Activated B cell treated with CpG ODN at 0.5 μM for 24 hours (primary cell): Measurements from ENCODE around the gene APBB2. TPM values are rescaled to one million over a fixed set of nuclear protein-coding genes. Genes with fewer than 3 reads are reported as not detected.

ENCODE experiments used
- ATAC-seq: fragments of 200-7000 bp; cut with Tn5 transposase; one replicate; pipeline ENCODE4 v1.10.0; 2021; ENCODE audit warnings: low read depth, mild to moderate bottlenecking, moderate library complexity
- CTCF ChIA-PET: fragments of 350-600 bp; sonication (Branson Sonifier 250); formaldehyde crosslinking; loops from one replicate; lab custom pipeline; 2021; ENCODE audit warnings: antibody characterized with exemption; lab: Charles Lee
- POLR2A ChIA-PET: fragments of 350-600 bp; sonication (Branson Sonifier 250); formaldehyde crosslinking; loops from one replicate; lab custom pipeline; 2021; ENCODE audit warnings: antibody characterized with exemption; lab: Charles Lee
- DNase-seq: peaks from one replicate; pipeline ENCODE4 v3.0.0; 2022
- H3K27ac Mint-ChIP-seq: one replicate; pipeline ENCODE4 v1.8.0; 2020; ENCODE audit warnings: mixed read lengths
- H3K27me3 Mint-ChIP-seq: one replicate; pipeline ENCODE4 v1.8.0; 2021; ENCODE audit warnings: mixed read lengths
- H3K36me3 Mint-ChIP-seq: one replicate; pipeline ENCODE4 v1.8.0; 2021; ENCODE audit warnings: low read depth, mixed read lengths
- H3K4me1 Mint-ChIP-seq: one replicate; pipeline ENCODE4 v1.8.0; 2021; ENCODE audit warnings: mixed read lengths
- H3K4me3 Mint-ChIP-seq: one replicate; pipeline ENCODE4 v1.8.0; 2020; ENCODE audit warnings: mild to moderate bottlenecking, mixed read lengths
- H3K9me3 Mint-ChIP-seq: one replicate; pipeline ENCODE4 v1.8.0; 2020; ENCODE audit warnings: mixed read lengths
- intact Hi-C: fragments of 100-400 bp; cut with micrococcal nuclease; formaldehyde crosslinking; loops from one replicate; pipeline ENCODE4 v1.15.1; 2024
- total RNA-seq: library from RNA; stranded (reverse); gene quantifications from 2 replicates; pipeline ENCODE4 v1.2.3, GENCODE V29; 2022
- TF ChIP-seq, protein P1 (sequence below): fragments of 200-600 bp; IDR thresholded peaks from one replicate; pipeline ENCODE4 v1.8.0; 2022; ENCODE audit warnings: antibody characterized with exemption, mild to moderate bottlenecking

The APBB2 gene
- total RNA-seq, 1 donor from 2014 or later = 3.7 TPM

DNA sequence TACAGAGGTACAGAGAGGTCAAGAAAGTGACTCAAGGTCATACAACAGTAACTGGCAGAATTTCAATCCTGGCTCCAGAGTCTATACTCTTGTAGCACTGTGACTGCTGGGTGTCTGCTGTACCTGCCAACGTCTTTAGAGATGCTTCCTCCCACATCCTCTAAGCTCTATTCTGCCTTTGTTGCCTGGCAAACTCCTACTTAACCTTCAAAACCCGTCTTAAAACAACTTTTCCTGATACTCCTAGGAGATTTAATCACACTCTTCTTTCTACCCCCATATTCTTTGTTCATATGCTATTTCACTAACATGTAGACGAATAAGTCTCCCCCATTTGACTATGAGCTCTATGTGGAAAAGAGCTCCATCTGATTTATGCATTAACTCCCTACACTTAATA lies 16.8 kb downstream of the APBB2 start:
- no peaks in the 10 kb centered on the region for H3K36me3 Mint-ChIP-seq
- ChIA-PET CTCF (no interaction called here), POLR2A (no interaction called here)
- intact Hi-C loops = no loop called here
- TF ChIP-seq, protein P1, sequence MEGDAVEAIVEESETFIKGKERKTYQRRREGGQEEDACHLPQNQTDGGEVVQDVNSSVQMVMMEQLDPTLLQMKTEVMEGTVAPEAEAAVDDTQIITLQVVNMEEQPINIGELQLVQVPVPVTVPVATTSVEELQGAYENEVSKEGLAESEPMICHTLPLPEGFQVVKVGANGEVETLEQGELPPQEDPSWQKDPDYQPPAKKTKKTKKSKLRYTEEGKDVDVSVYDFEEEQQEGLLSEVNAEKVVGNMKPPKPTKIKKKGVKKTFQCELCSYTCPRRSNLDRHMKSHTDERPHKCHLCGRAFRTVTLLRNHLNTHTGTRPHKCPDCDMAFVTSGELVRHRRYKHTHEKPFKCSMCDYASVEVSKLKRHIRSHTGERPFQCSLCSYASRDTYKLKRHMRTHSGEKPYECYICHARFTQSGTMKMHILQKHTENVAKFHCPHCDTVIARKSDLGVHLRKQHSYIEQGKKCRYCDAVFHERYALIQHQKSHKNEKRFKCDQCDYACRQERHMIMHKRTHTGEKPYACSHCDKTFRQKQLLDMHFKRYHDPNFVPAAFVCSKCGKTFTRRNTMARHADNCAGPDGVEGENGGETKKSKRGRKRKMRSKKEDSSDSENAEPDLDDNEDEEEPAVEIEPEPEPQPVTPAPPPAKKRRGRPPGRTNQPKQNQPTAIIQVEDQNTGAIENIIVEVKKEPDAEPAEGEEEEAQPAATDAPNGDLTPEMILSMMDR = no peak
- no peaks in the 10 kb centered on the region for H3K4me1 Mint-ChIP-seq
- ATAC-seq = no peak
- no peaks in the 10 kb centered on the region for H3K9me3 Mint-ChIP-seq
- no peak overlapping the region for H3K4me3 Mint-ChIP-seq
- H3K27me3 Mint-ChIP-seq = peaks cover 6% of the 10 kb centered on the region
- no peak for DNase-seq
- no peak overlapping the region for H3K27ac Mint-ChIP-seq

DNA sequence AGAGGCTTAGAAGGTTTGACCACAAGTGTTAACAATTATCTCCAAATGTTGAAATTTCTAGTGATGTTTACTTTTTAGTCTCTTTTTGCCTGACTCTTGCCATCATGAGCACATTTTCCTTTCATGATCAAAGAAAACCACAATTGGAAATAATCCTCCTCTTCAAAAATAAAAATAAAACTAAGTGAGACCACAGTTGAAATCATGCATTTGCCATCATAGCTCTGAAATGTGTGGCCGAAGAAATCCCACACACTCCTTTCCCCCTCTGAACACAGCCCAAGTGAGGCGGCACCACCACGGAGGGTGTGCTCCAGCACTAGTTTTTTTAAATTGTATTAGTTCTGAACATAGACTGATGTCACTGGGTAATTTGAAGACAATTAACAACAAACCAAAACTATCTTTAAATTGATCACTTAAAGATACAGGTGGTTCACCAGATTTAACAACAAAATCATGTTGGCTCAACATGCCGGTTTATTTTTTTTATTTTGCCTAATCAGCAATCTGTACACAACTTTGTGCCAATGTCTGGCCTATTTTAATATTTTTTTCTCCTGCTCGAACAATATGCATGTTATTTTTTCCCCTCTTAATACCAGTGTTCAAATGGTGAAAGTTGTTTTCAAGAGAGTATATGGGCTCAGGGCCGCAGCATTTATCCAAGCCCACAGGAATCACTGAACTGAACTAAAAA lies 17.6 kb downstream of the APBB2 start:
- H3K9me3 Mint-ChIP-seq = no peaks in the 10 kb centered on the region
- ATAC-seq = no peak
- no peak overlapping the region for H3K4me3 Mint-ChIP-seq
- DNase-seq = no peak
- POLR2A ChIA-PET = no interaction called here
- intact Hi-C loops = no loop called here
- CTCF ChIA-PET = no interaction called here
- TF ChIP-seq, protein P1 = no peak
- no peaks in the 10 kb centered on the region for H3K4me1 Mint-ChIP-seq
- H3K27ac Mint-ChIP-seq = no peak overlapping the region
- no peaks in the 10 kb centered on the region for H3K36me3 Mint-ChIP-seq
- peaks cover 3% of the 10 kb centered on the region for H3K27me3 Mint-ChIP-seq

- Mint-ChIP-seq H3K36me3 (no peaks in the 10 kb centered on the region), H3K9me3 (no peaks in the 10 kb centered on the region), H3K4me1 (no peaks in the 10 kb centered on the region), H3K4me3 (no peak overlapping the region), H3K27me3 (no peaks in the 10 kb centered on the region), H3K27ac (no peak overlapping the region)
- TF ChIP-seq, protein P1 = no peak
- CTCF ChIA-PET = no interaction called here
- intact Hi-C loops = no loop called here
- no peak for ATAC-seq
- DNase-seq = no peak
- POLR2A ChIA-PET = no interaction called here
Measured at GRCh38 chr4:41192136-41192535, 22.2 kb downstream of the APBB2 start.

GRCh38 chr4:41189666-41190065 lies 24.7 kb downstream of the APBB2 start:
- no peak for ATAC-seq
- H3K4me3 Mint-ChIP-seq = no peak overlapping the region
- intact Hi-C loops = no loop called here
- no peak overlapping the region for H3K27ac Mint-ChIP-seq
- TF ChIP-seq, protein P1 = no peak
- H3K9me3 Mint-ChIP-seq = no peaks in the 10 kb centered on the region
- no peak for DNase-seq
- H3K36me3 Mint-ChIP-seq = no peaks in the 10 kb centered on the region
- CTCF ChIA-PET = no interaction called here
- H3K4me1 Mint-ChIP-seq = no peaks in the 10 kb centered on the region
- H3K27me3 Mint-ChIP-seq = no peaks in the 10 kb centered on the region
- POLR2A ChIA-PET = no interaction called here

DNA sequence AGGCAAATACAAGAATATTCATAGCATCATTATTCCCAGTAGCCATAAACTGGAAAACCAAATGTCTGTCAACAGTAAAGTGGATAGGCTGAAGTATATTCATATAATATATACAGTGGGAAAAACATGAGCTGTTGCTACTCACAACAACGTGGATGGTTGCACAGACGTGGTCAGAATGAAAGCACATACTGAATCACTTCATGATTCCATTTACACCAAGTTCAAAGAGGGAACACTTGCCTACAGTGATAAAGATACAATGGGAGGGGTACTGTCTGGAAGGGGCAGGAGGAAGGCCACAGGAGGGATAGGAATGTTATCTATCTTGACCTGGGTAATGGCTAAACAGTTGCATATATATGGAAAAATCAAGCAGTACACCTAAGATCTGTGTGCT lies 25.3 kb downstream of the APBB2 start:
- no peaks in the 10 kb centered on the region for H3K27me3 Mint-ChIP-seq
- no peak overlapping the region for H3K27ac Mint-ChIP-seq
- ChIA-PET POLR2A (no interaction called here), CTCF (no interaction called here)
- no peak overlapping the region for H3K4me3 Mint-ChIP-seq
- TF ChIP-seq, protein P1 = no peak
- intact Hi-C loops = no loop called here
- no peaks in the 10 kb centered on the region for H3K9me3 Mint-ChIP-seq
- no peaks in the 10 kb centered on the region for H3K4me1 Mint-ChIP-seq
- ATAC-seq (no peak), DNase-seq (no peak)
- H3K36me3 Mint-ChIP-seq = no peaks in the 10 kb centered on the region
